ENCODE measurements around the gene TIMP2. TPM values are rescaled to one million over a fixed set of nuclear protein-coding genes. Genes with fewer than 3 reads are reported as not detected.
"Not testable (repeated sequence)": the region's sequence is repeated elsewhere in the genome, so short reads cannot be mapped to it uniquely, and the experiment has no call there.

Gene TIMP2
- total RNA-seq, 2 experiments from 2014 or later: 2.4 to 2.6 TPM

- H3K4me1 Mint-ChIP-seq: peaks cover 10% of the 10 kb centered on the region
- CTCF ChIA-PET: interaction anchor here (1.2 kb wide), 2 partner anchors 8 to 15 kb away, joined by 4 to 10 read pairs; no protein-coding TSS in a partner anchor
- H3K27me3 Mint-ChIP-seq: no peaks in the 10 kb centered on the region
Measured at GRCh38 chr17:78905116-78905515, 20.1 kb downstream of the TIMP2 start.

GRCh38 chr17:78904371-78904770, 20.8 kb downstream of the TIMP2 start:
- Mint-ChIP-seq H3K4me1 (peaks cover 10% of the 10 kb centered on the region), H3K27me3 (no peaks in the 10 kb centered on the region), H3K4me3 (no peak overlapping the region), H3K36me3 (ENCODE audit: low read depth) (no peaks in the 10 kb centered on the region), H3K9me3 (no peaks in the 10 kb centered on the region), H3K27ac (no peak overlapping the region)
- ChIA-PET POLR2A (no interaction called here), CTCF (interaction anchor here (0.5 to 1.5 kb wide), 6 partner anchors 9 to 42 kb away, joined by 3 to 10 read pairs (median 4); no protein-coding TSS in a partner anchor)
- DNase-seq: no peak

More at GRCh38 chr17:78905116-78905515, 20.1 kb downstream of the TIMP2 start:
- H3K36me3 Mint-ChIP-seq (ENCODE audit: low read depth): no peaks in the 10 kb centered on the region
- DNase-seq: no peak
- H3K4me3 Mint-ChIP-seq: no peak overlapping the region
- no peaks in the 10 kb centered on the region for H3K9me3 Mint-ChIP-seq
- POLR2A ChIA-PET: no interaction called here
- H3K27ac Mint-ChIP-seq: no peak overlapping the region

- no peak for DNase-seq
- Mint-ChIP-seq H3K4me1 (peaks cover 10% of the 10 kb centered on the region), H3K27ac (no peak within 1 kb of the TSS), H3K9me3 (no peaks in the 10 kb centered on the region), H3K36me3 (ENCODE audit: low read depth) (no peaks in the 10 kb centered on the region), H3K27me3 (no peaks in the 10 kb centered on the region), H3K4me3 (no peak within 1 kb of the TSS)
- POLR2A ChIA-PET: no interaction called here
- CTCF ChIA-PET: interaction anchor here (0.6 to 1.5 kb wide), 5 partner anchors 8 to 38 kb away, joined by 3 to 4 read pairs (median 4); no protein-coding TSS in a partner anchor
Measured at GRCh38 chr17:78903101-78903779, 21.9 kb downstream of the TIMP2 start, which contains the start of gene CEP295NL. Gene CEP295NL, minus strand, starts transcription at chr17:78903201. Its CDS starts 1,373 bp downstream, at chr17:78901828.

- H3K27me3 Mint-ChIP-seq; H3K9me3 Mint-ChIP-seq; H3K36me3 Mint-ChIP-seq (ENCODE audit: low read depth); H3K27ac Mint-ChIP-seq; H3K4me1 Mint-ChIP-seq; POLR2A ChIA-PET; DNase-seq; H3K4me3 Mint-ChIP-seq: not testable (repeated sequence)
- CTCF ChIA-PET: interaction anchor here (0.6 to 1.9 kb wide), 3 partner anchors 9 to 26 kb away, joined by 4 read pairs; no protein-coding TSS in a partner anchor
Measured at GRCh38 chr17:78902231-78902630, 23.0 kb downstream of the TIMP2 start.

- Mint-ChIP-seq H3K27ac (no peak overlapping the region), H3K4me3 (no peak overlapping the region), H3K9me3 (no peaks in the 10 kb centered on the region), H3K36me3 (ENCODE audit: low read depth) (no peaks in the 10 kb centered on the region), H3K27me3 (no peaks in the 10 kb centered on the region), H3K4me1 (peaks cover 10% of the 10 kb centered on the region)
- ChIA-PET POLR2A (no interaction called here), CTCF (interaction anchor here (1.9 kb wide), 1 partner anchor 14 kb away, joined by 4 read pairs; no protein-coding TSS in a partner anchor)
- DNase-seq: no peak
Measured at GRCh38 chr17:78901806-78902205, 23.4 kb downstream of the TIMP2 start.

GRCh38 chr17:78900816-78901215, 24.4 kb downstream of the TIMP2 start:
- ChIA-PET POLR2A (no interaction called here), CTCF (interaction anchor here (0.5 to 1.9 kb wide), 3 partner anchors 9 to 88 kb away, joined by 4 read pairs; no protein-coding TSS in a partner anchor)
- Mint-ChIP-seq H3K4me3 (no peak overlapping the region), H3K4me1 (peaks cover 10% of the 10 kb centered on the region), H3K27me3 (no peaks in the 10 kb centered on the region), H3K9me3 (no peaks in the 10 kb centered on the region), H3K36me3 (ENCODE audit: low read depth) (no peaks in the 10 kb centered on the region), H3K27ac (no peak overlapping the region)
- no peak for DNase-seq

- CTCF ChIA-PET: interaction anchor here (1.2 to 1.4 kb wide), 2 partner anchors 10 to 14 kb away, joined by 3 to 4 read pairs; no protein-coding TSS in a partner anchor
- no peak overlapping the region for H3K27ac Mint-ChIP-seq
- POLR2A ChIA-PET: no interaction called here
- no peaks in the 10 kb centered on the region for H3K27me3 Mint-ChIP-seq
- no peak overlapping the region for H3K4me3 Mint-ChIP-seq
- H3K9me3 Mint-ChIP-seq: no peaks in the 10 kb centered on the region
- H3K36me3 Mint-ChIP-seq (ENCODE audit: low read depth): no peaks in the 10 kb centered on the region
- no peak for DNase-seq
- H3K4me1 Mint-ChIP-seq: peaks cover 10% of the 10 kb centered on the region
Measured at GRCh38 chr17:78899361-78900260, 25.6 kb downstream of the TIMP2 start.

GRCh38 chr17:78898947-78899346, 26.2 kb downstream of the TIMP2 start:
- Mint-ChIP-seq H3K4me3 (no peak overlapping the region), H3K27ac (no peak overlapping the region), H3K36me3 (ENCODE audit: low read depth) (no peaks in the 10 kb centered on the region), H3K4me1 (peaks cover 10% of the 10 kb centered on the region), H3K9me3 (no peaks in the 10 kb centered on the region), H3K27me3 (no peaks in the 10 kb centered on the region)
- CTCF ChIA-PET: interaction anchor here (1.3 to 1.4 kb wide), 2 partner anchors 13 to 15 kb away, joined by 3 read pairs; no protein-coding TSS in a partner anchor
- POLR2A ChIA-PET: no interaction called here
- DNase-seq: no peak

GRCh38 chr17:78898075-78898836, 26.9 kb downstream of the TIMP2 start:
- Mint-ChIP-seq H3K36me3 (ENCODE audit: low read depth) (no peaks in the 10 kb centered on the region), H3K4me3 (no peak overlapping the region), H3K9me3 (no peaks in the 10 kb centered on the region), H3K4me1 (peaks cover 4% of the 10 kb centered on the region), H3K27me3 (no peaks in the 10 kb centered on the region), H3K27ac (no peak overlapping the region)
- ChIA-PET POLR2A (no interaction called here), CTCF (interaction anchor here (0.9 to 1.3 kb wide), 2 partner anchors 15 to 19 kb away, joined by 3 read pairs; no protein-coding TSS in a partner anchor)
- DNase-seq: no peak

- no peak for DNase-seq
- H3K4me1 Mint-ChIP-seq: peaks cover 3% of the 10 kb centered on the region
- H3K36me3 Mint-ChIP-seq (ENCODE audit: low read depth): no peaks in the 10 kb centered on the region
- no peaks in the 10 kb centered on the region for H3K27me3 Mint-ChIP-seq
- H3K9me3 Mint-ChIP-seq: no peaks in the 10 kb centered on the region
- ChIA-PET CTCF (interaction anchor here (0.9 to 1.3 kb wide), 2 partner anchors 14 to 18 kb away, joined by 3 read pairs; no protein-coding TSS in a partner anchor), POLR2A (no interaction called here)
- H3K27ac Mint-ChIP-seq: no peak overlapping the region
- H3K4me3 Mint-ChIP-seq: no peak overlapping the region
Measured at GRCh38 chr17:78897664-78898047, 27.5 kb downstream of the TIMP2 start.

- DNase-seq: no peak
- H3K9me3 Mint-ChIP-seq: no peaks in the 10 kb centered on the region
- peak overlapping the region; percentile 46 for H3K27ac Mint-ChIP-seq
- H3K27me3 Mint-ChIP-seq: no peaks in the 10 kb centered on the region
- H3K4me3 Mint-ChIP-seq: no peak overlapping the region
- CTCF ChIA-PET: interaction anchor here (0.5 kb wide), 1 partner anchor 42 kb away, joined by 3 read pairs; no protein-coding TSS in a partner anchor
- POLR2A ChIA-PET: no interaction called here
- no peaks in the 10 kb centered on the region for H3K36me3 Mint-ChIP-seq (ENCODE audit: low read depth)
- peaks cover 8% of the 10 kb centered on the region for H3K4me1 Mint-ChIP-seq
Measured at GRCh38 chr17:78896834-78897663, 28.1 kb downstream of the TIMP2 start.

Data from activated CD4-positive, alpha-beta T cell treated with anti-CD3 and anti-CD28 coated beads, Interleukin-2, amount 10 ng/mL, durations not matched to agents 7 days and 5 days (primary cell).